SH-SY5Y (cell line): ENCODE results near the gene ANKRD62.

Experiments
- GATA2 ChIP-seq: IDR thresholded peaks from 2 replicates; pipeline ENCODE4 v1.6.1; 2011; ENCODE audit warnings: mild to moderate bottlenecking, low read depth, low read length
- GATA3 ChIP-seq: IDR thresholded peaks from 2 replicates; pipeline ENCODE4 v1.6.1; 2011; ENCODE audit warnings: low read depth, mild to moderate bottlenecking, low read length, moderate library complexity

Gene ANKRD62

GRCh38 chr18:12059334-12060181, 34.1 kb upstream of the ANKRD62 start:
- TF ChIP-seq GATA2, result no peak
- TF ChIP-seq GATA3, result no peak

GRCh38 chr18:12060182-12060870, 33.3 kb upstream of the ANKRD62 start:
- no peak for TF ChIP-seq GATA3
- no peak for TF ChIP-seq GATA2

- no peak for TF ChIP-seq GATA3
- TF ChIP-seq GATA2, result no peak
Observed at GRCh38 chr18:12061685-12062084, 32.0 kb upstream of the ANKRD62 start.

GRCh38 chr18:12062974-12063373, 30.7 kb upstream of the ANKRD62 start:
- TF ChIP-seq GATA3 (no peak), GATA2 (no peak)

GRCh38 chr18:12064086-12064763, 29.4 kb upstream of the ANKRD62 start:
- TF ChIP-seq GATA3 (no peak), GATA2 (no peak)

- TF ChIP-seq GATA2, result no peak
- TF ChIP-seq GATA3, result no peak
Observed at GRCh38 chr18:12065397-12065796, 28.2 kb upstream of the ANKRD62 start.

- TF ChIP-seq GATA2, result no peak
- TF ChIP-seq GATA3, result no peak
Observed at GRCh38 chr18:12066910-12067511, 26.6 kb upstream of the ANKRD62 start.

GRCh38 chr18:12067671-12068070, 26.0 kb upstream of the ANKRD62 start:
- TF ChIP-seq GATA3 (no peak), GATA2 (no peak)

- TF ChIP-seq GATA2, result no peak
- TF ChIP-seq GATA3, result no peak
Observed at GRCh38 chr18:12068950-12069320, 24.7 kb upstream of the ANKRD62 start.

GRCh38 chr18:12072996-12073395, 20.6 kb upstream of the ANKRD62 start:
- TF ChIP-seq GATA3 (no peak), GATA2 (no peak)

- TF ChIP-seq GATA3 (no peak), GATA2 (no peak)
Observed at GRCh38 chr18:12074736-12075135, 18.9 kb upstream of the ANKRD62 start.

GRCh38 chr18:12076424-12077140, 17.1 kb upstream of the ANKRD62 start:
- TF ChIP-seq GATA2 (no peak), GATA3 (no peak)

- no peak for TF ChIP-seq GATA3
- TF ChIP-seq GATA2, result no peak
Observed at GRCh38 chr18:12079491-12080237, 14.0 kb upstream of the ANKRD62 start.
